Loucy (cell line): ENCODE measurements around the gene MCC.

Source experiments
- H2AFZ ChIP-seq: fragments of 200-600 bp; sonication (generic); 2 replicates; pipeline ENCODE4 v1.6.0; 2016; ENCODE audit warnings: antibody characterized with exemption, mild to moderate bottlenecking, low read length, moderate library complexity
- H3F3A ChIP-seq: fragments of 200-600 bp; 2 replicates; pipeline ENCODE4 v1.6.0; 2016; ENCODE audit warnings: antibody characterized with exemption, low read depth, mild to moderate bottlenecking
- H3K27me3 ChIP-seq: fragments of 200-600 bp; sonication (generic); 2 replicates; pipeline ENCODE4 v1.6.1; 2014; ENCODE audit warnings: low read length, mild to moderate bottlenecking; ENCODE audit not compliant: insufficient read depth, poor library complexity, severe bottlenecking
- H3K36me3 ChIP-seq: fragments of 200-600 bp; sonication (generic); 2 replicates; pipeline ENCODE4 v1.6.1; 2016; ENCODE audit warnings: low read length; ENCODE audit not compliant: insufficient read depth
- H3K4me1 ChIP-seq: fragments of 200-600 bp; sonication (generic); 2 replicates; pipeline ENCODE4 v1.5.1; 2014; ENCODE audit warnings: low read length, mild to moderate bottlenecking; ENCODE audit not compliant: insufficient read depth, poor library complexity, severe bottlenecking
- H3K4me2 ChIP-seq: fragments of 200-600 bp; sonication (generic); 2 replicates; pipeline ENCODE4 v1.6.0; 2014; ENCODE audit warnings: antibody characterized with exemption, low read length, low read depth, mild to moderate bottlenecking; ENCODE audit not compliant: poor library complexity, severe bottlenecking
- H3K4me3 ChIP-seq: fragments of 200-600 bp; sonication (generic); 2 replicates; pipeline ENCODE4 v1.5.1; 2014; ENCODE audit warnings: low read length, mild to moderate bottlenecking, mixed read lengths; ENCODE audit not compliant: poor library complexity, severe bottlenecking
- H3K79me2 ChIP-seq: fragments of 200-600 bp; sonication (generic); 2 replicates; pipeline ENCODE4 v1.6.1; 2014; ENCODE audit warnings: low read length; ENCODE audit not compliant: insufficient read depth
- H3K9ac ChIP-seq: fragments of 200-600 bp; sonication (generic); 2 replicates; pipeline ENCODE4 v1.6.0; 2014; ENCODE audit warnings: mild to moderate bottlenecking, low read depth, low read length, moderate library complexity; ENCODE audit not compliant: poor library complexity, severe bottlenecking
- H3K9me2 ChIP-seq: fragments of 200-600 bp; sonication (generic); replicated peaks from 2 replicates; pipeline ENCODE4 v1.6.1; 2016; ENCODE audit warnings: low read depth, low read length, mixed read lengths
- H3K9me3 ChIP-seq: fragments of 200-600 bp; sonication (generic); 2 replicates; pipeline ENCODE4 v1.6.1; 2014; ENCODE audit warnings: mild to moderate bottlenecking, antibody characterized with exemption, low read length, low read depth; ENCODE audit not compliant: insufficient read depth
- H4K20me1 ChIP-seq: fragments of 200-600 bp; sonication (generic); 2 replicates; pipeline ENCODE4 v1.6.0; 2014; ENCODE audit warnings: antibody characterized with exemption, low read length, mild to moderate bottlenecking; ENCODE audit not compliant: insufficient read depth, poor library complexity, severe bottlenecking
- EZH2phosphoT487 ChIP-seq: fragments of 200-600 bp; IDR thresholded peaks from 2 replicates; pipeline ENCODE4 v1.6.1; 2018; ENCODE audit warnings: antibody characterized with exemption, mild to moderate bottlenecking, moderate library complexity, borderline replicate concordance
- TF ChIP-seq, protein P1 (sequence below): fragments of 200-600 bp; sonication (generic); conservative IDR thresholded peaks from 2 replicates; pipeline ENCODE4 v1.5.1; 2014; ENCODE audit warnings: mild to moderate bottlenecking, antibody characterized with exemption, low read length

Gene MCC

DNA sequence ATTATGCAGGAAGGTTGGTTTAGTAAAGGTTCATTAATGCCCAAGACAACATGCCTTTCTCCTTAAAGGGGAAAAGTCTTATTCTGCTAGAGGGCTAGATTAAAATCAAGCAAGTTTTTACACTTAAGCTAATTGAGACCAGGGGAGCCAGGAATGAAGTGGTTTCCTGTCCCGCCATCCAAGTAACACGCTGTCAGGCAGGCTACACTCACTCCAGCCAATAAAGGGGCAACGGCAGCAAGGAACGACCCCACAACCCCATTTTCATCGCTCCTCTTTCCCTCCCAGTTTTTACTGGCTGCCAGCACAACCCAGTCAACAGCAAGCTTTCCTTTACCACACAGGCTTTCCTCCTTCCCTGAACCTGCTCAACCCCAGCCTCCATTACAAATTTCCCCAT, 286.5 kb downstream of the MCC start:
- Histone ChIP-seq H3K27me3 (no peaks in the 10 kb centered on the region), H3K9me2 (no peaks in the 10 kb centered on the region), H3K9me3 (no peaks in the 10 kb centered on the region), H3K4me2 (no peak overlapping the region), H2AFZ (no peak overlapping the region), H4K20me1 (no peaks in the 10 kb centered on the region), H3K9ac (no peak overlapping the region), H3K36me3 (no peaks in the 10 kb centered on the region), H3K4me3 (no peak overlapping the region), H3K4me1 (peaks cover 16% of the 10 kb centered on the region), H3F3A (no peaks in the 10 kb centered on the region), H3K79me2 (no peaks in the 10 kb centered on the region)
- TF ChIP-seq, protein P1, sequence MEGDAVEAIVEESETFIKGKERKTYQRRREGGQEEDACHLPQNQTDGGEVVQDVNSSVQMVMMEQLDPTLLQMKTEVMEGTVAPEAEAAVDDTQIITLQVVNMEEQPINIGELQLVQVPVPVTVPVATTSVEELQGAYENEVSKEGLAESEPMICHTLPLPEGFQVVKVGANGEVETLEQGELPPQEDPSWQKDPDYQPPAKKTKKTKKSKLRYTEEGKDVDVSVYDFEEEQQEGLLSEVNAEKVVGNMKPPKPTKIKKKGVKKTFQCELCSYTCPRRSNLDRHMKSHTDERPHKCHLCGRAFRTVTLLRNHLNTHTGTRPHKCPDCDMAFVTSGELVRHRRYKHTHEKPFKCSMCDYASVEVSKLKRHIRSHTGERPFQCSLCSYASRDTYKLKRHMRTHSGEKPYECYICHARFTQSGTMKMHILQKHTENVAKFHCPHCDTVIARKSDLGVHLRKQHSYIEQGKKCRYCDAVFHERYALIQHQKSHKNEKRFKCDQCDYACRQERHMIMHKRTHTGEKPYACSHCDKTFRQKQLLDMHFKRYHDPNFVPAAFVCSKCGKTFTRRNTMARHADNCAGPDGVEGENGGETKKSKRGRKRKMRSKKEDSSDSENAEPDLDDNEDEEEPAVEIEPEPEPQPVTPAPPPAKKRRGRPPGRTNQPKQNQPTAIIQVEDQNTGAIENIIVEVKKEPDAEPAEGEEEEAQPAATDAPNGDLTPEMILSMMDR = no peak
- no peak for TF ChIP-seq EZH2phosphoT487

- no peaks in the 10 kb centered on the region for H3K79me2 ChIP-seq
Measured at GRCh38 chr5:113199122-113199905, 288.9 kb downstream of the MCC start.

DNA sequence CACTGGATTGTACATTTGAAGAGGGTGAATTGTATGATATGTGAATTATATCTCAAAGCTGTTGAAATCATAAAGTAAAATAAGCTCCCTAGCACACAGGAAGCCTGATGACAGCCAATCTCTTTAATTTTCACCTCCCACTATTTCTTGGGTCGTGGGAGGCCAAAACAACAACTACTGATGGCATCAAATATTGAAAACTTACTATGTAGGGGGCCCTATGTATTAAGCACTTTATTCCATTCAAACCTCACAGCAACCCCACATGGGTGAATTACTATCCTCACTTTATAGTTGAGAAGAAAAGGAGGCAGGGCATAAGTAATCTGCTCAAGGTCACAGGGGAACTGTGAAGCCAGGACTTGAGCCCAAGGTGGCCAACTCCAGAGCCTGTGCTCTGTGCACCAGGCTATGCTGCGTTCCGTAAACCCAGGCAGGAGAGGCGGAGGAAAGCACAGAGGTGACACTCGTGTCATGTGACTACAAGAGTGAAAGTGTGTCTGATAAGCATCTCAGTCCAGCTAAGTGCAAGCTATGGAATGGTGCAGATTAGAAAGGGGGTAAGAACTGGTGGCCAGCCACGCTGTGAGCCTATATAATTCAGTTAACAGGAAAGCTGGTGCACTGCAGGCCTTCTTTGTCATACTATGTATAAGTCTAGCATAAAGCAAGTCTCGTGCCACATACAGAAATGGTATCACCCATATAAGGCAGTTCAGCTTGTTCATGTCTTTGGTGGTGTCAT, 290.6 kb downstream of the MCC start:
- Histone ChIP-seq H3K4me1 (peaks cover 16% of the 10 kb centered on the region), H2AFZ (no peak overlapping the region), H3K9ac (no peak overlapping the region), H3K4me3 (no peak overlapping the region), H3F3A (no peaks in the 10 kb centered on the region), H4K20me1 (no peaks in the 10 kb centered on the region), H3K9me2 (no peaks in the 10 kb centered on the region), H3K27me3 (no peaks in the 10 kb centered on the region), H3K79me2 (no peaks in the 10 kb centered on the region), H3K4me2 (peak overlapping the region; percentile 12), H3K9me3 (no peaks in the 10 kb centered on the region), H3K36me3 (no peaks in the 10 kb centered on the region)
- TF ChIP-seq, protein P1 = no peak
- no peak for TF ChIP-seq EZH2phosphoT487

More at GRCh38 chr5:113199122-113199905, 288.9 kb downstream of the MCC start:
- H3K27me3 ChIP-seq = no peaks in the 10 kb centered on the region
- H4K20me1 ChIP-seq = no peaks in the 10 kb centered on the region
- no peaks in the 10 kb centered on the region for H3K36me3 ChIP-seq
- H3K9me2 ChIP-seq = no peaks in the 10 kb centered on the region
- no peak for TF ChIP-seq EZH2phosphoT487
- TF ChIP-seq, protein P1 = no peak
- H3F3A ChIP-seq = no peaks in the 10 kb centered on the region
- H3K4me2 ChIP-seq = no peak overlapping the region
- no peak overlapping the region for H3K9ac ChIP-seq
- H3K4me1 ChIP-seq = peaks cover 16% of the 10 kb centered on the region
- no peak overlapping the region for H3K4me3 ChIP-seq
- H2AFZ ChIP-seq = no peak overlapping the region
- H3K9me3 ChIP-seq = no peaks in the 10 kb centered on the region
